Panc1 (cell line): ENCODE data around the gene KANSL3.

Experiments
- CTCF ChIP-seq: fragments of 450-650 bp; IDR thresholded peaks from 2 replicates; pipeline ENCODE4 v1.5.1; 2017; ENCODE audit warnings: mild to moderate bottlenecking
- POLR2AphosphoS5 ChIP-seq: IDR thresholded peaks from 2 replicates; pipeline ENCODE4 v1.6.1; 2012; ENCODE audit warnings: mild to moderate bottlenecking, low read depth, low read length, moderate library complexity
- REST ChIP-seq, 2 experiments: IDR thresholded peaks; 2 replicates each; pipeline ENCODE4 v1.6.1; 2011 to 2012; ENCODE audit warnings: low read depth in 2 of 2, control low read depth in 1 of 2, low read length in 1 of 2, mild to moderate bottlenecking in 1 of 2, moderate library complexity in 1 of 2; ENCODE audit not compliant: insufficient read depth in 1 of 2
- SIN3A ChIP-seq: IDR thresholded peaks from 2 replicates; pipeline ENCODE4 v1.6.1; 2012; ENCODE audit warnings: low read depth, mild to moderate bottlenecking, low read length, moderate library complexity, borderline replicate concordance; ENCODE audit not compliant: insufficient read depth
- TCF7L2 ChIP-seq: IDR thresholded peaks from 2 replicates; pipeline ENCODE4 v1.6.1; 2011; ENCODE audit warnings: mild to moderate bottlenecking, low read depth, low read length, inconsistent platforms

DNA sequence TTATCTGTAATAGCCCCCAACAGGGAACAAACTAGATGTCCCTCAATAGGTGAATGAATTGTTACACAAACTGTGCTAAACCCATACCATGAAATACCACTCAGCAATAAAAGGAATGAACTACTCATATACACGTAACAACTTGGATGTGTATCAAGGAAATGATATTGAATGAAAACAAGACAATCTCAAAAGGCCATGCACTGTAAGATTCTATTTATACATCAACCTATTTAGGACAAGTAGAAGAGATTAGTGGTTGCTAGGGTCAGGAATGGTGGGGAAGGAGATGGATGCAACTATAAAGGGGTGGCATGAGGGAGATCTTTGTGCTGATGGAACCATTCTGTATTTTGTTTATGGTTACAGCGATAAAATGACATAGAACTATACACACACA, 47.1 kb downstream of the KANSL3 start:
- TF ChIP-seq REST (IDR thresholded peaks at IDR 0.05; ENCODE audit: insufficient read depth in 1 of 2, low read depth in 2 of 2, low read length in 1 of 2) (no peak), CTCF (no peak), POLR2AphosphoS5 (no peak), TCF7L2 (no peak), SIN3A (no peak)
